ENCODE data around the gene TRPV6.

TRPV6 gene

DNA sequence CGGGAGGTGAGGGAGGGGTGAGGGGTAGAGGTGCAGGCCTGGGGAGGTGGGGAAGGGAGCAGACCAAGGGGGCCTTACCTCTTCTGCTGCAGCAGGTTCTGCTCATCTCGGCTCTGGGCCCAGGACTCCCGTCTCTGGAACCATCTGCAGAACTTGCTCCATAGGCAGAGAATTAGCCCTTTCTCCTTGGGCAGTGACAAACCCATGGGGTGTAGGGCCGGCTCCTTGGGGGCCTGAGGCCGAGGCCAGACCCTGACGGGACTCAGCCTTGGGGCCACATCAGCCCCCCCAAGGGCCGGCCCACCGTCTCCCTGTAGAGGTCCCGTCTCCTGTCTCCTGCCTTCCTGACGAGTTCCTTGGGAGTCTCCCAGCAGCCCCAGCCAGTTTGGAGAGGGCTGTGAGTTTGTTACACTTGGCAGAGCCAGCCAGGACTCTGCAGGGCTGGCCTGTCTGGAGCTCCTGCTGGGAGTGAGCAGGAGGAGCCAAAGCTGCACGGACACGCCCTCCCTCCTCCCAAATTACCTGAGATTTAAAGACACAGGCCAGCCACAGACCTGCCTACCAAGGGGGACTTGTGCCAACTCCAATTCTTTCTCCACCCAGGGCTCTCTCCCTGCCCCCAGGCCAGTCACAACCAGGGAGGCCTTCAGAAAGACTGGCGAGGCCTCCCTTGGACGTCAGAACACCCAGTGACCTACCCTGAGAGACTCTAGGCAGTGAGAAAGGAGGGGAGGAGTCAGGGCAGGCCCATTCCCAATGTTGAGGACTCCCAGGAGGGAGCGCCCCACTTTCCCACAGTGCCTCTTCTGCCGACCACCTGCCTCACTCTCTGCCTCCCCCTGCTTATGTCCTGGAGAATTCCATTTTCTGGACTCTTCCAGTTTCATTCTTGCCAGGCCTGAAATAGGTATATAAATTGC lies at the start of gene TRPV6:
TRPV6 (minus strand) TSS at position 435 of the 920 bp plus-strand sequence.
- DNase-seq (ENCODE audit: low read depth in 3 of 3), result no peak

GRCh38 chr7:142934056-142934455 lies 48.5 kb upstream of the TRPV6 start:
- no peak for DNase-seq (ENCODE audit: low read depth in 3 of 3)

GRCh38 chr7:142933624-142934023 lies 48.1 kb upstream of the TRPV6 start, which contains the start of gene TRPV5:
Gene TRPV5 (minus strand): TSS chr7:142933746. CDS start chr7:142933459, 287 bp downstream.
- DNase-seq (ENCODE audit: low read depth in 3 of 3), result no peak

DNA sequence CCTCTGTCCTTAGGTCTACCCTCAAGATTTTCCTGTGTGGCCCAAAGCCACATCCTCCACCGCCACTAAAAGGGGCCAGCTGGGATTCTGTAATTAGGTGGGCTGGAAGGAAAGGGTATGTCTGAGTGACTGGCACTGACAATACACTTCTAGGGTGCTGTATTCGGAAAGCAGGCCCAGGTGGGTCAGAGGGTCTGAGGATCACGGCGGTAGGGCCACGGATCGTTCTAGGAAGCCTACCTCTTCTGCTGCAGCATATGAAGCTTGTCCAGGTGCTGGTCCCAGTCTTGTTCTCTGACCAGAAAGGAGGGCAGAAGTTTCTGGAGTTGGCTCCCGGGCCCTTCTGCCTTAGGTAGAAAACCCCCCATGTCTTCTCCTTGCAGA lies 47.5 kb upstream of the TRPV6 start:
- DNase-seq (ENCODE audit: low read depth in 3 of 3), result no peak

- no peak for DNase-seq (ENCODE audit: low read depth in 3 of 3)
Measured at GRCh38 chr7:142932386-142933091, 47.0 kb upstream of the TRPV6 start.

DNA sequence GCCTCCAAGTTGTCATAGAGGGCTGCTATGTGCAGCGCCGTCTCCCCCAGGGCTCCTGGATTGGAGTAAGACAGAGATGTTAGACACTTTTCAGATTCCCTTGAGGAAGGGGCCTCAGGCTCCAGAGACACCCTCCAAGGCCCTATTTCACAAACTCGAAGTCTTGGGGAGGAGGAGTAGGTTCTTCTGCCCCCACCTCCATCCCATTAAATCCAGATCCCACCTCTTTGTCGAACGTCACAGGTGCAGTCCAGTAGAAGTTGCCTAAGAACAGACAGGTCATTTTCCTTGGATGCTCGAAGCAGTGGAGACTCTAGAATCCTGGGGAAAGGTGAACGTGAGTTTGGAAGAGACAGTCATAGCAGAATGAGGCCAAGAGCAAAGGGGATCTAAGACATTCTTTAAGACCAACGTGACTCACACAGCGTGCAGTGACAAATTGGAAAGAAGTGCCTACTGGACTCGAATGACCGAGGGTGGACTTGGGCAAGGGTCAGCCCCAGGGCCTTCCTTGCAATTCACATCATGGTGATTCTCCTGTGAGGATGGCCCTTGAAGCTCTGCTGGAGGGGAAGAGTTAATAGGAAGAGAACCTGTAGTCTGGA lies 44.7 kb upstream of the TRPV6 start:
- no peak for DNase-seq (ENCODE audit: low read depth in 3 of 3)

DNA sequence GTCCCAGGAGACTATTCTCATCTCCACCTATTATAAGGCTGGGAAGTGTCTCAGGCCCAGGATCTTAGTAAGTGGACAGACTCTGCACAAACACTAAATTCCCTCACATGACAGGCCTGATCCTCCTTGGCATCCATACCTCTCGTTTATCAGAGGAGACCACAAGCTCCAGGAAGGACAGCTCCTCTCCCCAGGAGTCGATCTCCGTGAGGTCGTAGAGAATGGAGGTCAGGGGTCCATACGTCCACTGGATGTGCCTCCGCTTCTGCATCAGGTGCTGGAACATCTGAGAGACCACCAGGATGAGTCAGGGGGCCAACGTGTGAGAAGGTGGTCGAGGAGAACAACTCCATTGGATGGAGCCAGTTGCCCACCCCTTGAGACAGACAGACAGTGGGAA lies 42.4 kb upstream of the TRPV6 start:
- no peak for DNase-seq (ENCODE audit: low read depth in 3 of 3)

DNA sequence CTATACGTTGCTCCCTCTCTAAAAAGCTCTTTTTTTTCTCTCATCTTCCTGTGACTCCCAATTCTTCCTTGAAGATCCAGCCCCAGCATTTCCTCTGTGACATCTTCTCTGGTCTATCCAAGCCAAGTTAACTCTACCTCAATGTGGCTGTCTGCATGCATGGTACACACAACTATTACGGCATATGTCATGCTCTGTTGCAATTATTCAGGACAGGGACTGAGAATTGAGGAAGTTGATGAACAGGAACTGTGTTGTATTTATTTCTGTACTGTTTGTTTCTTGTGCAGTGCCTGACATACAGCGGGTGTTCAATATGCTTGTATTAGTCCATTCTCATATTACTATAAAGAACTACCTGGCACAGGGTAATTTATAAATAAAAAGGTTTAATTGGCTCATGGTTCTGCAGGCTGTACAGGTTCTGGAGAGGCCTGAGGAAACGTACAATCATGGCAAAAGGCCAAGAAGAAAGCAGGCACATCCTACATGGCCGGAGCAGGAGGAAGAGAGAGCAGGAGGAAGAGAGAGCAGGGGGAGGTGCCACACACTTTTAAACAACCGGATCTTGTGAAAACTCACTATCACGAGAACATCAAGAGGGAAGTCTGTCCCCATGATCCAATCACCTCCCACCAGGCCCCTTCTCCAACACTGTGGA lies 41.7 kb upstream of the TRPV6 start:
- no peak for DNase-seq (ENCODE audit: low read depth in 3 of 3)

DNA sequence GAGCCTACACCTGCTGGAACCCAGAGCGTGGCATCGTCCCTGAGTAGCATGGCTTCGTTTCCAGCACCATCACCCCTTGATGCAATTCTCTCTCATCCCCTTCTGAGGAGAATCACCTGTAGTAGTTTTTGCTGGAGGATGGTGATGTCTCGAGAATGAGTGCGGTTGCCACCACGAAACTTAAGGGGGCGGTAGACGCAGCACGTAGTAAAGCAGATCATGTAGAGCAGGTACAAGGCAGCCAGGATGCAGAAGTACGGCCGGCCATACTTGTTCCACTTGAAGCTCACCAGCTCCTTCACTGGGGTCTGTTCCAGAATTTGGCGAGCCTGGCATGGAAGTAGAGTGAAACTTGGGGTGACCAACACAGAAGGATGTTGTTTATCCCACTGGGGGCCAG lies 39.9 kb upstream of the TRPV6 start:
- no peak for DNase-seq (ENCODE audit: low read depth in 3 of 3)

- DNase-seq (ENCODE audit: low read depth in 3 of 3), result no peak
Measured at GRCh38 chr7:142923391-142923790, 37.8 kb upstream of the TRPV6 start.

DNA sequence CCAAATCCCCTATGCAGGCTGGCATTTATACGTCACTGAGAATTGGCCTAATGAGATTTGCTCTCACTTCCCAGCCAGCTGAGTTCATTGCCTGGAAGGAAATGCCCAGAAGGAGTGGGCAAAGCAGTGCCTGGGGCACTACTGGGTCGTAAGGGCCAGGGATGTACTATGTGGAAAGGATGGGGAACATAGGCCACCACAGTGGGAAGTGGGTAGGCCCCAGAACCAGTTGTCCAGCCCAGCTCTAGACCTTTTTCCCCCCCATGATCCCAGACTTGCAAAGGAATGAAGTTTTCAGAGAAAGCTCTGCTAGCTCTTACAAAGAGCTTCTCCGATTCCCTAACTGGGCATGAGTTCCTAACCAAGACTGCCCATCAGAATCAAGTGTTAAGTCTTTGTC lies 34.1 kb upstream of the TRPV6 start:
- DNase-seq (ENCODE audit: low read depth in 3 of 3), result no peak

GRCh38 chr7:142918901-142919300 lies 33.4 kb upstream of the TRPV6 start:
- DNase-seq (ENCODE audit: low read depth in 3 of 3), result no peak

DNA sequence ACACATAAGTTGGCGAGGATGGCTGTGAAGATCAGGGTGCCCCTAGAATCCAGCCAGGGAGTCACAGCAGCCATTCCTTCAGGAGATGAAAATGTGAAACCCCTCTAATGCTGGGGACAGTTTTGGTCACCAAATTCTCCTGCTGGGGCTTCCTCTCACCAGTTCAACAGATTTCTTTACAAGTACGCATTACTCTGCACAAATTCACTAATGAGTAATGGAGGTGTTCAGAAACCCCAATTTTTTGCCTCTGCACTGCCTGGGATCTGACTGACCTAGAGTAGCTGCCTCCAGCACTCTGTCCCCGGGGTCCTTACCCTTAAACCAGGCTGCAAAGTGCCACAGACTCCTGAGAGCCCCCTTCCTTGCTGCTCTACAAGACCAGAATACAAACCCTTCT lies 31.9 kb upstream of the TRPV6 start:
- no peak for DNase-seq (ENCODE audit: low read depth in 3 of 3)

- no peak for DNase-seq (ENCODE audit: low read depth in 3 of 3)
Measured at GRCh38 chr7:142916508-142916907, 31.0 kb upstream of the TRPV6 start.

- no peak for DNase-seq (ENCODE audit: low read depth in 3 of 3)
Measured at GRCh38 chr7:142915315-142915714, 29.8 kb upstream of the TRPV6 start.

GRCh38 chr7:142914121-142914520 lies 28.6 kb upstream of the TRPV6 start:
- DNase-seq (ENCODE audit: low read depth in 3 of 3), result no peak

- no peak for DNase-seq (ENCODE audit: low read depth in 3 of 3)
Measured at GRCh38 chr7:142913566-142913965, 28.0 kb upstream of the TRPV6 start.

GRCh38 chr7:142913051-142913450 lies 27.5 kb upstream of the TRPV6 start:
- DNase-seq (ENCODE audit: low read depth in 3 of 3), result no peak

DNA sequence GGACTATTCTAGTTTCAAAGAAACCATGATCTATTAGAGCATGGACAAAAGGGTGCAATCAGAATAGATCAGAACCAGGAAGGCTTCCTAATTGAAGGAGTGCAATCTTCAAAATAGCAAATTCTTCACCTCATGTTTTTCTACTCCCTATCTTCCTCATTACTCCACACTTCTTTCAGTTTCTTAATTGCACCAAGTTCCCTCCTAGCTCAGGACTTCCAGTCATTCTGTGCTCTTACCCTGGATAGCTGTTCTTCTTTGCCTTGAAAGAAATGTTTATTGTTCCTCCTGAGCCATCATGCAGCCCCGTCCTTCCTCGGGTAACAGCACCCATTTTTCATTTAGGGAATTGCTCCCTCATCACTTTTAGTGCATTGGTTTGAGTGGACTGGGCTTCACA lies 24.9 kb upstream of the TRPV6 start:
- no peak for DNase-seq (ENCODE audit: low read depth in 3 of 3)

DNA sequence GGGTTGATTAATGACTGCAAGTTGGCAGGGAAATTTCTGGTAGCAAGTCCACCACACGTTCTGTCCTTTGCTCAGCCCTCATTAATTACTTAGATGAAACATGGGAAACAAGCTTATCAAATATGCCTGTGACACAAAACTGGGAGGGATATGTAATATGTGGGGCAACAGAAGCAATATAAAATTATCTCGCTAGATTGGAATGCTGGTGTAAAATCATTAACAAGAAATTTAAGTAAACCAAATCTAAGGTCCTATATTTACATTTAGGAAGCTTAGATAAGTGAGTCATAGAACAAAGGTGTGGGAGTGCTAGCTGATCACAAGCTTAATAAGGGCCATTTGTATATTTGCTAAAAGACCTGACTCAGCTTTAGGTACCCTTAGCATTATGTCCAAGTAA lies 24.5 kb upstream of the TRPV6 start:
- no peak for DNase-seq (ENCODE audit: low read depth in 3 of 3)

GRCh38 chr7:142908921-142909890 lies 23.7 kb upstream of the TRPV6 start:
- DNase-seq (ENCODE audit: low read depth in 3 of 3), result no peak
